SIG-M5 treated with dmso at 0.1 percent for 504 hours (cell line): ENCODE data around the gene RAP1GAP.

Source experiments
- DNase-seq: peaks from one replicate; lab custom pipeline; 2025; ENCODE audit not compliant: unreplicated experiment; lab: John Stamatoyannopoulos, UW

RAP1GAP gene

DNA sequence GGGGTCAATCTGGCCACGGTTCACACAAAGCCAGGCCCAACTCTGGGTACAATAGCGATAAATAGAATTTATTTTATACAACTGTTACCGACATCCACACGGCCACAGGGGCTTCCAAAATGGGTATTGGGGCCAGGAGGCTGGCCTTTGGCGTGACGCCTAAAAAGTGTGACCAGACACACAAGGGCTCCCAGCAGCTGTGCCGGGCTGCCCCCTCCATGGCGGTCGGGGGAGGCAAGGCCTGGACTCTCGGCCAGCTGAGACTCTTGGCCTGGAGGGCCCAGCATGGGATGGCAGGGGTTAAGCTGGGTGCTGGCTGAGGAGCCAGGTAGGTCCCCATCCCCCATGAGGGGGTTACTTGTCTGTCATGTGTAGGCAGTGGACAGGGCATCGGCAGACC is 73.0 kb downstream of the RAP1GAP start:
- no peak for DNase-seq

DNA sequence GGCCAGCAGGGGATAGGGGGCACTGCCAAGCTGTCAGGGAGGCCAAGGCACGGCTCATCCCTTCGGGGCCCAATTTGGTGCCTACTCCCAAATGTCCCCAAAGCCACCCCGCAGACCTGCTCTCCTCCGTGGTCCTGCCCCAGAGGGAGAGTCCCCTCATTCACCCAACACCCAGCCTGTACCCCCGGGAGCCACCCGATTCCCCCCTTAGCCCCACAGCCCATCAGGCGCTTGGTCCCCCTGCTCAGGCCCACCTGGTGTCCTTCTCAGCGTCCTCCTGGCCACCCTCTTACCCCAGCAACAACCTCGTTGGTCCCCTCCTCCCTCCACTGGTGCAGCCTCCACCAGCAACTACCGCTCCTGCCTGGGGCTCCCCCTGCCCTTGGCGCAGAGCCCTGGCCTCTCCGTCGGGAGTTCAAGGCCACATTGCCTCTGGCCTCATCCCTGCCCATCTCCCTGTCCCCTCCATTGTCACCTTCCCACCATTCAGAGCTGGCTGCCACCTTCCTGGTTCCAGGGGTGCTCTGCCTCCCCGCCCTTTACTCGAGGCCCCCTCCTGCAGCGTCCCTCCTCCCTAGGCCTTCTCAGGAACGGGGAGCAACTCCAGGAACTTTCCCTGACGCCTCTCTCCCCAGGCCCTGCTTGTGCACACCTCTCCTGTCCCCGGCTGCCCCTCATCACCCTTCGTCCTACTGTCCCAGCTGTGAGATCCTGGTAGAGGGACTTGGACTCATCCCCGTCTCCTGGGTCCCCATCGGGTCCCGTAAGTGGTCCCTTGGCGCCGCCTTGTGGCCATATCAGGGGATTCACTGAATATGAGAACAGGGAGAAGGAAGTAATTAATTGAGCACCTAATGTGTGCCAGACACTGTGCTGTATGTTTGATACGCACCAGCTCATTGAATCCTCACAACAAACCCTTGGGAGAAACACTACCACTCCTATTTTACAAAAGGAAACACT is 73.9 kb downstream of the RAP1GAP start:
- peak; percentile 12 for DNase-seq

DNA sequence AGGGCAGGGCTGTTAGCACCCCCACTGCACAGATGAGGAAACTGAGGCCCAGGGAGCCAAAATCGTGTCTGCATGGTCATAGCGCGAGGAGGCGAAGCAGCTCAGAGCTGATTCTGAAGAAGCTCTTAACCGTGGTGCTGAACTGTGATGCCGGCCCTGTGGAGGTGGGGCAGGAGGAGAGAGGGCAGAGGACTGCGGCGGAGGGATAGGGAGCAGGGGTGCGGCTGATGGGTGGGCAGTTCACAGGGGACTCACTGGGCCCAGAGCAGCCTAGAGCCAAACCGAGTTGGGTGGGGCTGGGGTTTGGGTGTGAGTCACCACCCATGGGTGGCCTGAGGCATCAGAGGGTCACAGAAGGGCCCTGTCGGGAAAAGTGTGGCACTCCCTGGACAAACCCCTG is 74.7 kb downstream of the RAP1GAP start:
- no peak for DNase-seq

DNA sequence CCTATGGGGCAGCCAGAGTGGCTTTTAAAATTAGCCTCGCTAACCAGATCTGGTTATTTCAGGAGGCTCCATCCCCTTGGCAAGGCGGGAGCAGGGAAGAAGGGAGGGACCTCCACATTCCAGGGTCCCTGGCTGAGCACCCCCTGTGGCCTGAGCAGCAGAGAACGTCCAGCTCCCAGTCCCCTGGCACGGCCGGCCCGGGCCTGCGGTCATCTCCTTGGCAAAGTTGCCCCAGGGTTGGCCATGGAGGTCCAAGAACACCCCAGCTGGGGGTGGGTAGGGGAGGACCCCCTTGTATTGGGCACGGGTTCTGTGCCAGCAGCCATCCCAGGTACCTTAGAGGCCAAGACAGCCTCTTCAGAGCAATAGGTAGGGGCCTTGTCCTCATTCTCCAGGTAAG is 75.9 kb downstream of the RAP1GAP start:
- no peak for DNase-seq

DNA sequence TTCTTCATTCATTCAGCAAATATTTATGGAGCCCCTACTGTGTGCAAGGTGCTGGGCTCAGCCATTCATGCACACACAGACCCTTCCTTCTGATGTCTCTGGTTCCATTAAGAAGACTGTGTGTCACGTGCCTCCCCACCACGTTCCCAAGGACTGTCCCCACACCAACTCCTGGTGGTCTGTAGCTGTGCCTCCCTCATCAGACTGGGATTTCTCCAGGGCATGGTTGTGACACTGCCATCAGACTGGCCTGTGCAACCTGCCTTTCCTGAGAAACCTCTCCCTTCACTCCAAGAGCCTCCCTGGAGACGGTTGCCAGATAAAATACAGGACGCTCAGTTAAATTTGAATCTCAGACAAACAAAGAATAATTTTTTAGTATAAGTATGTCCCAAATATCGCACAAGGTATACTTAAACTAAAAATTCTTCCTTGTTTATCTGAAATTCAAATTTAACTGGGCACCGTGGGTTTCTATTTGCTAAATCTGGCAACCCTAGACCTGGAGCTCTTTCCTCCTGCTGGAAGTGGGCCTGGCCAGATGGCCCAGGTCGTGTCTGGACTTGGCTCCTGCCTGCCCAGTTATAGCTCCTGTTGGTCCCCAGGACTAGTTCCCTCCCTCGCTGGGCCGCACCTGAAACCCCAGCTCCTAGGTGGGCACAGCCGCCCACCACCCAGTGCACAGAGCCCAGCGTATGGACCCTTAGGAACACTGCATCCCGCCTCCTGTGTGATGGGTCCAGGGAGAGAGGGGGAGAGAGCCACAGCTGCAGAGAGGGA is 76.9 kb downstream of the RAP1GAP start:
- no peak for DNase-seq

DNA sequence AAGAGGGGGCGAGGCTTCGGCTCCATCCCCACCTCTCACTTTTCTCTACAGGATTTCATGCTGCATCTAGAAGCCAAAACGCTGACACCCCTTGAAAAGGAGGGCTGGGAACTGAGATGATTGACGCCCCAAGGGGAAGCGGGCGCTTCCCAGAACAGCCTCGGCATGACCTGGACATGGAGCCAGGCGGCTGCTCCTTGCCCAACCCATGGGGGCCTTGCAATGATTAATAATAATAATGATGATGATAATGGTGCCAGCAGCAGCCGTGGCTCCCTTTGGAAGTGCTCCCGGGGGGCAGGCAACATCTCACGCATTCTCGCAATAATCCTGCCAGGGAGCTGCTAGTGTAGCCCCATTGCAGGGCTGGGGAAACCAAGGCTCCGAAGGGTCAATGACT is 78.2 kb downstream of the RAP1GAP start:
- no peak for DNase-seq

DNA sequence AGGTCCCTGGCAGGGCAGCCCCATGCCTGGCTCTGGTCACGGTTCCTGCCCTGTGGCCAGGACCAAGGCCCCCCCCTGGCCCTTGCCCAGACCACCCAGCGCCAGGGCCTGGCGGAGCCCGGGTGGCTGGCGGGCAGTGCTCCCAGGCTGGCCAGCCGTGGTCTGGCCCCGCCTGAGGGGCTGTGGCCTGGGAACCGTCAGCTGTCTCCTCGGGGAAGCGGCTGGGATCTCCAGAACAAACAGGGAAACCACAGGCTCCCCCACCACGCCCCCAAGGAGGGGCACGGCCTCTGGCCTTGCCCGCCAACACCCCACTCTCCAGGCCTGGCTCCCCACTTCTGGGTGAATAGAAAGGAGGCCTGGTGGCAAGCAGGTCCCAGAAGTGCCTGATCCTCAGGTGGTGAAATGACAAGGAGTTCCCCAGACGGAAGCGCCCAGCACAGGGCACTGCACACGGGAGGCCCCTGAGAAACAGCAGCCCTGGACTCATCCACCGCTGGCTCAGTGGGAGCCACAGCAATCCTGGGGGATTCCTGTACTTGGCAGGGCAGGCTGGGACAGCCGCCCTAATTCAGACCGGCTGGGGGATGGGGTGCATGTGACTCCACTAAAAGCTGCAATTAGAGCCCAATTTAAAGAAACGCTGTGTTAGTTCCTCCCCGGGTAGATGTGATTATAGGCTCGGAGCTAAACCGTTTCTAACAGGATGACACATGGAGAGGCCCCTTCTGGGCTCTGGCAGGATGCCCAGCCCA is 78.9 kb downstream of the RAP1GAP start:
- DNase-seq = no peak

DNA sequence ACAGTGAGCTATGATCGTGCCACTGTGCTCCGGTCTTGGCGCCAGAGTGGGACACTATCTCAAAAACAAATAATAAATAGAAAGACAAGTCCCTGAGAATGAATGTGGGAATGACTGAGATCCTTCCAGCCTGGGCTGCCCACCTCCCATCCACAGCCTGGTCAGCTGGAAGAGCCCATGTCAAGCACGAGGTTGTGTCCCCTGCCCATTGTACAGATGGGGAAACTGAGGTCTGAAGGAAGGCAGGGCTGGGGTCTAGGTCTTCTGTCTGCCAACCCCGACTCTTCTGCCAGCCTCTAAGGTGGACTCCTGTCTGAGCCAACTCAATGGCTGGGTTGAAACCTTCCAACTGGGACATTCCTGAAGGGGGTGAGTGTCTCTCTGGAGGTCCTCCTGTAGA is 79.5 kb downstream of the RAP1GAP start:
- DNase-seq = no peak

DNA sequence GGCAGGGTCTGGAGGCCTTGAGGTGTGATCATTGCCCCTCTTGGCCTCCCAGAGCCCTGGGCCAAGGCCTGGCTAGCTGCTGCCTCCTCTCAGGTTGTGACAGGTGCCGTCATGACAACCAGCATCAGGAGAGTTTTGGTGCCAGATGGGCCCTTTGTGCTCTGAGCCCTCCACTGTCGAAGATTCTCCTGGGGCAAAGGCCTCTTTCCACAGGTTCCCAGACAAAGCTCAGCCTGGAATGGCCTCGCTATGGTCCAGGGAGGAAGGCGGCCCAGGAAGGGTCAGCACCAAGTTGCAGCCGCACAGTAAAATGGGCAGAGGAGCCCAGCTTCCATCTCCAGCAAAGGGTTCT is 81.6 kb downstream of the RAP1GAP start:
- DNase-seq = no peak

DNA sequence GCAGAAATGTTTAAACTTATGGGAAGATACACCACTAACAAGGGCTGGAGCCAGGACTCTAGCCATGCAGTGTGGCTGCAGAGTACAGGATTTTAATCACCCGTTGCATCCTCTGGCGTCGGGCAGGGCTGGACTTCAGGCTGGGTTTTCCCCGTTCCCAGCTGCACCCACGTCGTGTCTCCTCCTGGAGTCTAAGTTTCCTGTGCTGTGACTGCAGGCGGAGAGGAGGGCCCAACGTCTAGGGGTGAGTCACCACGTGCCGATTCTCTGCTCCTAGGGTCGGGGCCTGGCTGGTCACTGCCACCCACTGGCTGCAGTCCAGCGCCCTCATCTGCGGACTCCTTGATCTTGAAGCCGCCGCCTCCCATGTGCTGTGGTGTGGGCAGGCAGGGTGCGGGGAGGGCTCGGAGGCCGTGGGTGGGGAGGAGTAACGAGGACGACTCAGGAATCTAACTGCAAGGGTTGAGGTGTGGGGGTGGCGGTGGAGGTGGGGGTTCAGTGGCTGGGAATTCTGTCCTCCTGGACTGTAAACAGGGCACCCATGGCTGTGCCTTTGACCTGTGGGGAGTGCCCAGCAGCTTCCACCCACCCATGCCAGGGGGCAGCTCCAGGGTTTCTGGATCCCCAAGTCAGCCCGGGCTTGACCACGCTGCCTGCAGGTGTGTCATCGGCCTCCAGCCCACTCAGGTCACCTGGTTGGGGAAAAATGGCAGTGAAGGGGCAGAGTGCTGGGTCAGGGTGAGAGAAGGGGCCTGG is 82.1 kb downstream of the RAP1GAP start:
- no peak for DNase-seq

DNA sequence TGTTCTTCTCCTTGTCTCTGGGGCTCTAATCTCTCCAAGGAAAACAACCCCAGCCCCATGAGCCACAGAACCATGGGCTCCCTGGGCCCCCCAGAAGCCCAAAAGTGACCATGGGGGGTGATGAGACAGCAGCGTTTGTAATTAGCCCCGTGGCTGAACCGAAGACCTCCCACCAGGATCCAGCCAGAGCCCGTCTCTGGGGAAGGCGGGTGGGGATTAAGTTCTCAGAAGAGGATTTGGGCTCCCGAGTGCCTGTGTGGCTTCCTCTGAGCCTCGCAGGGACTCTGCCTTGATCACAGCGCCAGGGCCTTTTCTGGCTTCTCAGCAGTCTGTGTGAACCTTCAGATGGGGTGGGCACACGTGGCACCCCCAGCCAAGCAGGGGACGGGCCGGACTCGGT is 82.9 kb downstream of the RAP1GAP start:
- no peak for DNase-seq

DNA sequence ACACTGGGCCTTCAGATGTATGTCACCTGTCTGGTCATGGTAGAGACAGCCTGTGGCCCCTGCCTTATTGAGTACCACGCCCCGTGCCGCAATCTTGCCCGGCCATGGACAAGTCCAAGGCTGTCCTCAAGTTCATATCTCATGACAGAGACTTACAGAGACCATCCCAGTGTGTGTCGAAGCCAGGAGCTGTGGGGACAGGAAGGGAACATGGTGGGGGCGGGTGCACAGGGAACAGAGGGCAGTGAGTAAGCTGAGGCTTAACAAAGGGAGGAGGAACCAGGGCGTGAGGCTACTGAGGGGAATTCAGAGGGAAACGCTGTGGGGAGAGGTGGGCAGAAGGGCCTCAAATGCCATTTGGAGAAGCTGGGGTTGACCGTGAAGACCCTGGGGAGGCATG is 84.1 kb downstream of the RAP1GAP start:
- DNase-seq = no peak

DNA sequence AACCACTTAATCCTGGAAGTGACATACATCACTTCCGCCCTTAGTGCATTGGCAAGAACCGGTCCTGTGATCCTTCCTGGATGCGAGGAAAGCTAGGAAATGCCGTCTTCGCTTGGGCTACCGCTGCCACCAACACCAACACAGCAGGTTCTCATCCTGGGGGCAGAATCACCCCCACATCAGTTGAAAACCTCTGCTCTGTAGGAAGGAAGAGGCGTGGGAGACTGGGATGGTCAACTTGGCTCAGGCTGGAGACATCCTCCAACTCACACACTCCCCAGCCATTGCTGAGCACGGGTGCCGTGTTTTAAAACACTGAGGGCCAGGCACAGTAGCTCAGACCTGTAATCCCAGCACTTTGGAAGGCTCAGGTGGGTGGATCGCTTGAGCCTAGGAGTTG is 85.1 kb downstream of the RAP1GAP start:
- DNase-seq = no peak

DNA sequence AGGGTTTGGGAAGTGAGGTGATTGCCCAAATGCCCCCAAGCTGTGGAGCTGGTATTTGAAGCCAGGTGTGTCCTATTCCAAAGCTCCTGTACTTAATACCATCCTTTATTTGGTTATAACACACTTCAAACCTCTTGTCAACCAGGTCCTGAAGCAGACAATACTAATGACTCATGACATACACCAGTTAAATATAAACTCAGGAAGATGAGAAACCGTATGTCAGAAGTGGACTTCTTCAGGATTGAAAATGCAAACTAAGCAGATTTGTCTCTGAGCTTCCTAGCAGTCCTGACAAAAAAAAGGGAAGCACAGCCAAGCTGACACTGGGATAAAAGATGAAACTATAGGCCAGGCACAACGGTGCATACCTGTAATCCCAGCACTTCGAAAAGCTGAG is 89.4 kb downstream of the RAP1GAP start:
- DNase-seq = no peak

DNA sequence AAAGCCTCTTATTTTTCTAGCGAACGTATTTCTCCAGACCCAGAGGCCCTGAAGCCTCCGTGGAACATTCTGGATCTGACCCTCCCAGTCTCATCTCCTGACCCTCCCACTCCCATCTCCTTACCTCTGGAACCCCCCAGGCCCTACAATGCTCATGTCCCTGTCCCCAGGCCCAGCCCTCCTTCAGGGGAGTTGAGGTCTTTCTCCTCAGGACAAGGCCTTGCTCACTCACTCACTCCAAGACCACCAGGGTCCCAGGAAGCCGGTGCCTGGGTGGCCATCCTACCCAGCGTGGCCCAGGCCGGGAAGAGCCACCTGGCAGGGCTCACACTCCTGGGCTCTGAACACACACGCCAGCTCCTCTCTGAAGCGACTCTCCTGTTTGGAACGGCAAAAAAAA is 91.2 kb downstream of the RAP1GAP start:
- no peak for DNase-seq

DNA sequence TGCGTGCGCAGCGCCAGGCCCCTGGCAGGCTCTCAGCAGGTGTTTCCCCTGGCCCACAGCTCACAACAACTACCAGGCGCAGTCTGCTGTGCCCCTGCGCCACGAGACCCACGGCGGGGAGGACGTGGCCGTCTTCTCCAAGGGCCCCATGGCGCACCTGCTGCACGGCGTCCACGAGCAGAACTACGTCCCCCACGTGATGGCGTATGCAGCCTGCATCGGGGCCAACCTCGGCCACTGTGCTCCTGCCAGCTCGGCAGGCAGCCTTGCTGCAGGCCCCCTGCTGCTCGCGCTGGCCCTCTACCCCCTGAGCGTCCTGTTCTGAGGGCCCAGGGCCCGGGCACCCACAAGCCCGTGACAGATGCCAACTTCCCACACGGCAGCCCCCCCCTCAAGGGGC is 91.8 kb downstream of the RAP1GAP start:
- no peak for DNase-seq

DNA sequence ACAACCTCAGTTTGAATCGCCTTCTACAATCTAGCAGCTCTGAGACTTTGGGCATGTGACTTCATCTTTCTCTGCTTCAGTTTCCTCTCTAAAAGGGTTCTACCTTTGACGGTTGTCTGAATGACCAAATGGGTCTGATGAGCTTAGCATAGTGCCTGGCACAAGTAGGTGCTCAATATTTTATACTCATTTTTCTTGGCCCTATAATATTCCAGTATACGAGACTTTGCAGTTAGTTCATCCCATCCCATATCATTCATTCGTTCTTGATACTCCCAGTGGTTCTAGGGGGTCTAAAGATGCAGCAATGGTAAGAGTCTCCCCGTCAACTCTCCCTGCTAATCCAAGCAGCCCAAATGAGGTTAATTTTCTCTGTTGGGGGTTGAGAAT is 92.4 kb downstream of the RAP1GAP start:
- DNase-seq = no peak

DNA sequence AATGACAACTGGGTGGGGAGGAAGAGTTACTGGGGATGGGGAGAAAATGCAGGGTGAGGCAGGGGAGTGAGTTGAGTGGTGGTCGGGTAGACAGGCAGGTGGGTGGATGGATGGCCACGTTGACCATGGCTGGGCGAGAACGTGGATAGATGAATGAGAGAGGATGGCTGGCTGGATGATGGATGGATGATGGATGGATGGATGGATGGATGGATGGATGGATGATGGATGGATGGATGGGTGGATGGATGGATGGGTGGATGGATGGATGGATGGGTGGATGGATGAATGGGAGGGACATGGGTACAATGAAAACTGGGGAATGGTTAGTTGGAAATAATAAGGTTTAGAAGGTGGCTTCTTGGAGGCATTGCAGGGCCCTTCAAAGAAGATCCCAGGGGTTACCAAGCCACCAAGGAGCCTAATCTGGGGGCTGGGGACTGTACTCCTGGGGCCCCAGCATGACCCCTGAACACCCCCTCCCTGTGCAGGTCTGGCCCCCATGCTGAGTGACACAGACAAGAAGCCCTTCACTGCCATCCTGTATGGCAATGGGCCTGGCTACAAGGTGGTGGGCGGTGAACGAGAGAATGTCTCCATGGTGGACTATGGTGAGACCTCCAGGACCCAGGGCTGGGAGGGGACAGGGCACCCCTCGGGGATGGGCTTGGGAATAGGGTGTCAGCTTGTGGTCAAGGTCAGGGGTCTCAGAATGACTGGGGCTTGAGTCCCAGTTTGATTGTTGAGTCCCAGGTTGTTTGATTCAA is 92.9 kb downstream of the RAP1GAP start:
- DNase-seq = no peak

DNA sequence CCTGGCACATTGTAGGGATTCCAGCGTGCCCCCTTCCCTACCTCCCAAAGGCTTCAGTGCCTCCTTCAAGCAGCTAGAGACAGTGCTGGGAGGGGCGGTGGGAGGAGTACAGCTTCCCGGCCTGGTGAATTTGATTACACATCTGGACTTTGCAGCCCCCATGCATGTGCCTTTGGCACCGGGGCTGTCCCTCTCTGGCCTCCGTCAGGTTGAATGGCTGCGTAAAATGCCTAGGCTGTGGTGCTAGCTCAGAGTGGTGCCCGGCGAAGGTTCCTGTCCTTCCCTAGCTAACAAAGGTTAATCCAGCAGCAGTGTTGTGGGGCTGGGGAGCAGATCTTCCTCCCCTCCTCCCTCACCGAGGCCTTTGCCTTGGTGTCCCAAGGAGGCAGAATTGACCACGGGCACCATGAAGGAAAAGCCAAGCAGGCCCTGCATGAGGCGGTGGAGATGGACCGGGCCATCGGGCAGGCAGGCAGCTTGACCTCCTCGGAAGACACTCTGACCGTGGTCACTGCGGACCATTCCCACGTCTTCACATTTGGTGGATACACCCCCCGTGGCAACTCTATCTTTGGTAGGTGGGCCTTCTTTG is 93.7 kb downstream of the RAP1GAP start:
- no peak for DNase-seq
